HG03060 (cell line): ENCODE measurements around the gene KRTAP5-1.

ENCODE experiments used
- ATAC-seq: cut with Tn5 transposase; IDR thresholded peaks from one replicate; pipeline ENCODE4 v1.9.1; 2021; ENCODE audit warnings: low read depth, moderate number of reproducible peaks; ENCODE audit not compliant: unreplicated experiment

Gene KRTAP5-1

DNA sequence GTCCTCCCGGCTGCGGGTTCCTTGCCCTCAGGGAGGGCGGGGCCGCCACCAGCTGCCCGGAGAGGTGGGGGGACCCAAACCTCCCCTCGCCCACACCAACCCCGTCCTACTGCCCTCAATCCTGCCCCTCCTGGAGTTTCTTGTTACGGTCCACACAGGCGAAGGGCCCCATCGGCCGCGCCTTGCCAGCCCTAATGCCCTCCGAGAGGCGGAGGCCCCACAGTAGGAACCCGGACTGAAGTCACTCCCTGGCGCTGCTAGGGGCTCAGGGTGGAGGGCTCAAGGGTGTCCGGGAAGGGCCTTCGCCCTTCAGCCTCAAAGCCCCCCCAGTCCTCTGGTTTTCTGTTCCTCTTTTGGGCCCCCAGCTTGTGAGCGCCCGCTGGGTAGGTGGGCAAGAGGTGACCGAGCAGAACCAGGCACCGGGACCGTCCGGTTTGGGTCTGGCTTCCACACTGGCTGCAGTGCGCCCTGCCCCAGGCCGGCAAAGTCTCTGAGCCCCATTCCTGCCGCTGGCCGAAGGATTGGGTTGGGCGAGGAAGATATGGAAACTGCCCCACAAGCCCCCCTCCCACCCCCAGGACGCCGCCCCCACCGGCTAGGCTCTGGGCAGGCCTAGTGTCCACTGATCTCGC, 37.5 kb downstream of the KRTAP5-1 start:
- no peak for ATAC-seq

DNA sequence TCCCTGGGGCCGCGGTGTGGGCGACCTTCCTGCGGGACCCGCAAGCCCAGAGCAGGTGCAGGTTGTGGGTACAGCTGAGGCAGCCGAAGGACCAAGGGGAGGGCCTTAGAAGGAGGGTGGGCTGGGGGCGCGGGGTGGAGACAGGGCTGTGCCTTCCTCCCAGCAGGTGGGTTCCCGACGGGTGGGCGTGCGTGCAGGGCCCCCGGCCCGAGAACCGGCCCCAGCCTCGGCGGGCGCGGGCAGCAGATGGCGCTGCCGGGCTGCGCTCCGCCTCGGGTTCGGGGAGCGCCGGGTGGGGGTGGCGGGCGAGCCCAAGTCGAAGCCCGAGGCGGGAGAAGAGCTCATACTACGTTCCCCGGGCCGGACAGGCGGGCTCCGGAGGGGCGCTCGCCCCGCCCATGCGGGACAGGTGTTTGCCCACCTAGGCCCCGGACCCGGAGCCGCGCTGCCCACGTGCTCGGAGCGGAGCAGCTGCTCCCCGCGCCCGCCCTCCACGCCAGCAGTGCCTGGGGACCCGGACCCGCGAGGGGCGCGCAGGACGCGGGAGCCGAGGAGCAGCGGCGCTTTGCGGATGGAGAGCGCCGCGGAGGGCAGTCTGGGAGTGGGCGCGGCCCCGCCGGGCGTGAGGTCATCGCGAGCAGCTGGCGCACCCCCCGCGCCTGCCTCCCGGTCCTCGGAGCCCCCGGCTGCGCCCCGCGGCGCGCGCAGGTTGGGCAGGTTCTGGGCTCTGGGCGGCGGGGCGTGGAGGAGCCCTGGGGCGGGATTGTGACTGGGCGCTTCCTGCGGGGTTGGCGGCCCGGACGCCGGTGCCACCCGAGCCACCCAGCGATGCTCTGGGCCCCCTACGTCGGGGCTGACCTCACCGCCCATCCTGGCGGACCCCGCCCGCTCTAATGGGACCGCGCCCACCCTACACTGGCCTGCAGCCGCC, 38.3 kb downstream of the KRTAP5-1 start:
- no peak for ATAC-seq

DNA sequence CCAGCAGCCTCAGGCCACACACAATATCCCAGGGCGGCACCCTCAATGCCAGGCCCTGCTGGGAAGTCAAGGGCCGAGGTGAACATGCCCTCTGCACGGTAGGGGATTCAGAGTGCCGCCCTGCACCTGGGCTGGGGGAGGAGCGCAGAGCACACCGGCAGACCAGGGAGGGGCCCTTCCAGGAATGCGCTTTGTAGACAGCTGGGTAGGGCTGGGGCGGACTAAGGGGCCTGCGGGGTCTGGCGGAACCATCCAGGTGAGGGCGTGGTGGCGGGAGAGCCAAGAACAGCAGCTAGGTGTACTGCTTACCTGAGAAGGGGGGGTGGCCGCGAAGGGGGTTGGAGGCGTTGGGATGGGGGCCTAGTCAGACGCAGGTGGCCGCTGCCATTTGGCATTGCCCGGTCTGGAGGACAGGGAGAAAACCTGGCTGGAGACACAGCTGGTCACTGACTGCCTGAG, 39.0 kb downstream of the KRTAP5-1 start:
- no peak for ATAC-seq

DNA sequence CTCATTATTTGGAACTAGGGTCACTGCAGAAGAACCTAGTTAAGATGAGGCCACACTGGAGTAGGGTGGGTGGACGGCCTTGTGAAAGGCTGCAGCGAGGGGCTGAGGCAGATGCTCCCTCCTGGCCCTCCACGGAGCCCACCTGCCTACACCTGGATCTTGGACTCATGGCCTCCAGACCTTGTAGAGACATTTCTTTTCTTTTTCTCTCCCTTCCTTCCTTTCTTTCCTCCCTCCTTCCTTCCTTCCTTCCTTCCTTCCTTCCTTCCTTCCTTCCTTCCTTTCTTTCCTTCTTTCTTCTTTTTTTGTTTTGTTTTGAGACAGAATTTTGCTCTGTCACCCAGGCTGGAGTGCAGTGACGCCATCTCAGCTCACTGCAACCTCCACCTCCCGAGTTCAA, 39.7 kb downstream of the KRTAP5-1 start:
- ATAC-seq: no peak

DNA sequence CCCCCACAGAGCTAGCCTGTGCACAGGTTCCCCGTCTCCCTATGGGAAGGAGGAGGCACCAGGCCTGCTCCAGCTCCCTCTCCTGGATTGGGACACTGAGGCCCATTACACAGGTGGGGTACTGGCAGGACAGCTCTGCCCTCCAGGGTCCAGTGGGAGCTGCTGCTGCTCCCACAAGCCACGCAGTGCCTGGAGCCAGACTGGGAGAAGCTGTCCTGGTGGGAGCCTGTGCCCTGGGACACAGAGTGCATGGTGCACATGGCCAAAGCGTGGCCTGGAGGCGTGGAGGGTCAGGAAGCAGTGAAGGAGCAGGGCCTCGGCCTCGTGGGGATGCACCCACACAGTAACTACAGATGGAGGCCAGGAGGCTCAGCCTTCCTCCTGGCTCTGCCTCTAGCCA, 40.5 kb downstream of the KRTAP5-1 start:
- ATAC-seq: no peak

DNA sequence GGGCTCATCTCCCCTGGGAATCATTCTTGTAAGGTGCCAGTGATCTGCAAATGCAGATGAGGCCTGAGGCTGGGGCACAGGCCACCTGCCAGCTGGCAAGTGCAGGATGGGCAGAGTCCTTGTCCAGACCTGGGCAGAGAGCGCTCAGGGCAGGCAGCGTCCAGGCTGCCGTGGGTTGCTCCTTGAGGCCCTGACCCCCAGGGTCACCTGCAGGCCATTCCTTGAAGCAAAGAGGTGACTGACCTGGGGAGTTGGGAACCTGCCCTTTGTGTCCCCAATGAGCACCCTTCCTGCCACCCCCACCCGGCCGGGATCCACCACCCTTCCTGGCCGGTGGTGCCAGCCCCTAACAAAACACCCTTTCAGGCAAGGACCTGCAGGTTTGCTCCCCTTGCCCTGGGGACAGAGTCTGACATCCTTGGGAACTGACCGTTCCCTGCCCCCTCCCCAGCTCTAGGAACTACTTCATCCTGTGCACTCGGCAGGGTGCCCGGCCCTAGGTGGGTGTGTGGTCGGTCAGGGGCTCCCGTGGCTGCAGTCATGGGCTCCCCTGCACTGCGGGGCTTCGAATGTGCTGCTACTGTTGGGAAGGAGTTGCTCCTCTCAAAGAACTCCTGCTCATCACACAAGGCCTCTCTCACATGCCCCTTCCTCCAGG, 41.3 kb downstream of the KRTAP5-1 start:
- no peak for ATAC-seq

DNA sequence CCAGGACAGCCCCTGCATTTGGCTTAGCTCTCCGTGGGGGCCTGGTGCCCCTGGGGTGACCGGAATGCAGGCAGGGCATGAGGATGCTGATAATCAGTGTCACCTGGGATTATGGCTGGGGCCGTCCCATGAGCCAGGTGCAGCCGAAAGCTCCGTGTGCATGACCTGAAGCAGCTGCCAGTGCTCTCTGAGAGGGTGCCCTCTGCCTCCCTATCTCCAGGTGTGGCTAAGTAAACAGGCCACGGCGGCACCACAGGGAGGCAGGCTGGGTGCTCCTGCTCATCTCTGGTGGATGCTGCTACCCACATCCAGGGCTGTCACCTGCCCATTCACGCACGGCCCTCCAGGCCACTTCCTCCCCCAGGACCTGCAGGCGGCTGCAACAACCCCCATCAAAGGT, 42.8 kb downstream of the KRTAP5-1 start:
- ATAC-seq: no peak

DNA sequence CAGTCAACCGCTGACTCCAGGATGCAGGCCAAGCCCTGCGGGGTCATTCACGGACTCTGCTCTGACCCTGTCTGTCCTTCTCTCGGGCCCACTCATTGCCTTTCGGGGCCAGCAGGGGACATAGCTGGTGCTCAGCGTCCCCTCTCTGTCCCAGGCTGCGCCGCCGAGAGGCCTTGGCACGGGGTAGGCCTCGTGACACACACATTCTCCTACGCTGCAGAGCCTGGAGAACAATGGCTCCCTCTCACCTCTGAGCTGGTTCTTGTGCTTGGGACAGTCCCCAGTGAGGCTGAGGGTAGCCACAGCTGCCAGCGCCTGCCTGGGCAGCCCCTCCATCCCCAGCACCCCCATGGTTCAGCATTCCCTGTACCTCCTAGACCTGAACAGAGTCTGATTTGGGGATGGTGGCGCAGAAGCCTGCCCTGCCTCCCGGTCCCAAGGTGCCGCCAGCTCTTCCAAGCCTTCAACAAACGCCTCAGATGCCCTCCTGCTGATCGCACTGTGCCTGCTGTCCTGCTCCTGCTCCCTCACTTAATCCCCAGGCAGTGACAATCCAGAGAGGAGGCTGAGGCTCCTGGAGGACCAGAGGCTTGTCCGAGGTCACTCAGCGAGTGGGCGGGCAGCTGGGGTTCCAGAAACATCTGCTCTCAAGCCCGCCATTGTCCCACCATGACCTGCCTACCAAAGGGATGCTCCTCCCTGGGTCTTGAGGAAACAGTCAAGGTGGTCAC, 43.4 kb downstream of the KRTAP5-1 start:
- ATAC-seq: no peak

DNA sequence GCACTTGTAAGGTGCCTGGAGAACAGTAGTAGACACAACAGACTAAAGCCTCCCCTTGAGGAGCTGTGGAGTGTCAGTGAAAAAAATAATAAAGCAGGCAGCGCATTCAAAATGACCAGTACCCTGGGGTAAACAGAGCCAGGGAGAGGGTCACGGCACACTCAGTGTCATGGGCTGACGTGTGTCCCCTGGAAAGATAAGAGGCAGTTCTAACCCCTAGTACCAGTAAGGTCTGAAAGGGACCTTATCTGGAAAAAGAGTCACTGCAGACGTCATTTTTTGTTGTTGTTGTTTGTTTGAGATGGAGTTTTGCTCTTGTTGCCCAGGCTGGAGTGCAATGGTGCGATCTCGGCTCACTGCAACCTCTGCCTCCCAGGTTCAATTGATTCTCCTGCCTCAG, 45.0 kb downstream of the KRTAP5-1 start:
- ATAC-seq: no peak

DNA sequence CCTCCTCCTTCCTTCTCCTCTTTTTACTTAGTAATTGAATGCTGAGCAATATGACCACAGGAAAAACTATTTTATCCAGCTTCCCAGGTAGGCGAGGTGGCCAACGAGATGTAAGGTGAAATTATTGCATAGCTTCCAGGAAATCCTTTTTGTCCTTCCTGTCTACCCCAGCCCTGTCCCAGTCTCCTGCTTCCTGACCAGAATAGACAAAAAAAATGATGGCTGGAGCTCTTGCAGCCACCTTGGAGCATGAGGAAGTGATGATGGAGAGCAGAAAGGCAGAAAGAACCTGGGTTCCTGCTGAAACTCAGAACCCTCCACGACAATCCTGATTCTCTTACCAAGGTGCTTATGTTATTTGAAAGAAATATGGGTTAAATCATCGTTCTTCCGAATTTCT, 46.9 kb downstream of the KRTAP5-1 start:
- no peak for ATAC-seq

DNA sequence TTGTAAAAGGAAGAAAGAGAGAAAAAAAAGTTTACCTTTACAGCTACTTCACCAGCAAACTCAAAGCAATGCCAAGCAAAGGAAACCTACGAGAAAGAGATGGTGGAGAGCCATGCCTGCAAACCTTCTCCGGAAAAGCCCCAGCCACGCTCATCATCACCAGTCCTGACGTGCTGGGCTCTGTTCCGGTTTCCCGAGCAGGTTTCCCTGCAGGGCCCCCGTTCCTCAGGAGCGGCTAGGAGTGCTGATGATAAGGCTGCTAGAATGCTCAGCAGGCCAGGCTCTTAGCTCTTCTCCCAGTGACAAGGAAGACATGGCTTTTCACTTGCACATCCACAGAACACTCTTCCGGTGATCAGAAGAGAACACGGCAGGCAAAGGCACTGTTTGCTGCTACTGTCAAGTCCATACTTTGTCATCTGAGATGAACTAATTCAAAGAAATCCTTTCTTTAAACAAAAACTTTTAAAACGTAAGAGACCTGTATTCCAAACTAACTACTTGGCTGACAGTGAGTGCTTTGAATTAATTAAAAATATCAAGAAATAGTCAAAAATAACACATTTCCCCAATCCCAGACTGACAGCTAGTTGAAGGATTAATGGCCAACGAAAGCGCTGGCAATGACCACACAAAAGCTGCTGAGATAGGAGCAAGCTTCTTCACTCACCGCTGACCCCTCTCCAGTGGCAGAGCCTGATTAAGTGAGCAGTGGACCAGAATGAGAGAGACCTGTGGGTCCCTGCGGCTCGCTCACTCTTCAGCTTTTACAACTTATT, 48.8 kb downstream of the KRTAP5-1 start:
- ATAC-seq: no peak

DNA sequence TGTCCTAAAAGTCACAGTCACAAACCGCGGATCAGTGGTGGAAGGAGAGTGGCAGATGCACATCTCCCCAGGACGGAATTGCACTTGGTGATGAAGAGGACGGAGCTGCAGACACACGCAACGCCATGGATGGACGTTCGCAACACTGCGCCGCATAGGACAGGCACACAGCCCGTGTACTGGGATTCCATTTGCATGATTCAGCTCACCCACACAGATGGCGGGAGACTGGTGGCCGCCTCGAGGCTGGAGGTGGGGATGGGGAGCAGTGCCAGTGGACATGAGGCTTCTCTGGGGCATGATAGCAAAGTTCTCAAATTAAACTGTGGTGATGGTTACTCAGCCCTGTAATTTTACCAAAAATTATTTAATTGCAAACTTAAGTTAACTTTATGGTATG, 50.4 kb downstream of the KRTAP5-1 start:
- ATAC-seq: no peak
